A673 (cell line): ENCODE results near the gene PHYHD1. TPM values are rescaled to one million over a fixed set of nuclear protein-coding genes. Genes with fewer than 3 reads are reported as not detected.

Experiments
- BruUV-seq: library from RNA; stranded (reverse); fragments of 400-500 nt; replicated peaks from 2 replicates; lab custom pipeline; 2021; lab: Mats Ljungman, UMichigan
- CTCF ChIA-PET: fragments of 300-600 bp; sonication (Branson Sonifier 250); formaldehyde crosslinking; loops from one replicate; lab custom pipeline; 2022; ENCODE audit warnings: antibody characterized with exemption; lab: Charles Lee
- POLR2A ChIA-PET: fragments of 300-600 bp; sonication (Branson Sonifier 250); formaldehyde crosslinking; loops from one replicate; lab custom pipeline; 2022; ENCODE audit warnings: antibody characterized with exemption; ENCODE audit not compliant: low non-redundant PET; lab: Charles Lee
- DNase-seq: peaks from one replicate; pipeline ENCODE4 v3.0.0-alpha.2; 2015; ENCODE audit warnings: low spot score
- H3K27ac ChIP-seq: fragments of 200-600 bp; sonication (generic); 2 replicates; pipeline ENCODE4 v1.5.1; 2016; ENCODE audit warnings: mixed run types, low read depth, mild to moderate bottlenecking, mixed read lengths, antibody characterized with exemption, low read length; ENCODE audit not compliant: poor library complexity, severe bottlenecking
- H3K27me3 ChIP-seq: fragments of 200-600 bp; sonication (generic); replicated peaks from 2 replicates; pipeline ENCODE4 v1.6.1; 2017; ENCODE audit warnings: mixed run types, low read depth, mild to moderate bottlenecking, mixed read lengths, antibody characterized with exemption, low read length; ENCODE audit not compliant: insufficient read depth, poor library complexity
- H3K36me3 ChIP-seq: fragments of 200-600 bp; sonication (generic); 2 replicates; pipeline ENCODE4 v1.6.1; 2016; ENCODE audit warnings: mixed run types, mild to moderate bottlenecking, mixed read lengths, antibody characterized with exemption, low read length; ENCODE audit not compliant: insufficient read depth, poor library complexity, severe bottlenecking
- H3K4me1 ChIP-seq: fragments of 200-600 bp; sonication (generic); 2 replicates; pipeline ENCODE4 v1.6.1; 2017; ENCODE audit warnings: mixed run types, mild to moderate bottlenecking, mixed read lengths, antibody characterized with exemption, low read length; ENCODE audit not compliant: insufficient read depth, poor library complexity, severe bottlenecking
- H3K4me3 ChIP-seq: fragments of 200-600 bp; sonication (generic); 2 replicates; pipeline ENCODE4 v1.5.1; 2016; ENCODE audit warnings: low read depth, mixed run types, mild to moderate bottlenecking, mixed read lengths, low read length; ENCODE audit not compliant: poor library complexity, severe bottlenecking
- H3K9me3 ChIP-seq: fragments of 200-600 bp; sonication (generic); 2 replicates; pipeline ENCODE4 v1.6.1; 2016; ENCODE audit warnings: mixed run types, low read depth, mild to moderate bottlenecking, mixed read lengths, antibody characterized with exemption, low read length; ENCODE audit not compliant: poor library complexity, severe bottlenecking
- CTCF ChIP-seq: fragments of 300-800, 200-600 bp; sonication (generic); conservative IDR thresholded peaks from 2 replicates; pipeline ENCODE4 v1.5.1; 2017; ENCODE audit warnings: low read depth, mild to moderate bottlenecking, antibody characterized with exemption, low read length, moderate library complexity, mixed read lengths
- EZH2 ChIP-seq: fragments of 200-600 bp; sonication (generic); IDR thresholded peaks from 2 replicates; pipeline ENCODE4 v1.6.1; 2017; ENCODE audit warnings: borderline replicate concordance, low read depth, mild to moderate bottlenecking, mixed read lengths, antibody characterized with exemption, low read length; ENCODE audit not compliant: poor library complexity, severe bottlenecking
- intact Hi-C: fragments of 100-400 bp; cut with micrococcal nuclease; formaldehyde crosslinking; loops from one replicate; pipeline ENCODE4 v1.10.0; 2022; ENCODE audit not compliant: unreplicated experiment
- total RNA-seq: library from RNA; stranded (reverse); gene quantifications from 2 replicates; pipeline ENCODE4 v1.2.3, GENCODE V29; 2021

The PHYHD1 gene
- total RNA-seq, 1 experiment from 2014 or later: 6.3 TPM

GRCh38 chr9:128885376-128885775, 35.4 kb upstream of the PHYHD1 start:
- peaks cover 9% of the 10 kb centered on the region for H3K4me1 ChIP-seq
- H3K36me3 ChIP-seq: peaks cover 17% of the 10 kb centered on the region
- ChIA-PET CTCF (no interaction called here), POLR2A (no interaction called here)
- intact Hi-C loops: no loop called here
- no peak overlapping the region for H3K27ac ChIP-seq
- no peak for DNase-seq
- H3K9me3 ChIP-seq: no peaks in the 10 kb centered on the region
- no peak for TF ChIP-seq CTCF
- no peak for TF ChIP-seq EZH2
- no peaks in the 10 kb centered on the region for H3K27me3 ChIP-seq
- no TSS peak for BruUV-seq
- H3K4me3 ChIP-seq: no peak overlapping the region

GRCh38 chr9:128885798-128886197, 35.0 kb upstream of the PHYHD1 start:
- ChIA-PET CTCF (no interaction called here), POLR2A (no interaction called here)
- H3K27me3 ChIP-seq: no peaks in the 10 kb centered on the region
- peaks cover 18% of the 10 kb centered on the region for H3K36me3 ChIP-seq
- peaks cover 9% of the 10 kb centered on the region for H3K4me1 ChIP-seq
- no TSS peak for BruUV-seq
- no peak overlapping the region for H3K4me3 ChIP-seq
- DNase-seq: no peak
- TF ChIP-seq CTCF: no peak
- no peak for TF ChIP-seq EZH2
- H3K27ac ChIP-seq: no peak overlapping the region
- no peaks in the 10 kb centered on the region for H3K9me3 ChIP-seq
- intact Hi-C loops: no loop called here

- no peaks in the 10 kb centered on the region for H3K9me3 ChIP-seq
- no peak overlapping the region for H3K27ac ChIP-seq
- no peak for DNase-seq
- BruUV-seq: no TSS peak
- H3K36me3 ChIP-seq: peaks cover 18% of the 10 kb centered on the region
- POLR2A ChIA-PET: interaction anchor here (0.7 kb wide), 1 partner anchor 149 kb away, joined by 3 read pairs; no protein-coding TSS in a partner anchor
- H3K4me1 ChIP-seq: peaks cover 9% of the 10 kb centered on the region
- H3K27me3 ChIP-seq: no peaks in the 10 kb centered on the region
- CTCF ChIA-PET: no interaction called here
- H3K4me3 ChIP-seq: no peak overlapping the region
- intact Hi-C loops: no loop called here
- no peak for TF ChIP-seq EZH2
- no peak for TF ChIP-seq CTCF
Observed at GRCh38 chr9:128886211-128886891, 34.4 kb upstream of the PHYHD1 start.
